Measurements from ENCODE around the gene YWHAB. TPM values are rescaled to one million over a fixed set of nuclear protein-coding genes. Genes with fewer than 3 reads are reported as not detected.
"Not testable (repeated sequence)": the region's sequence is repeated elsewhere in the genome, so short reads cannot be mapped to it uniquely, and the experiment has no call there.

YWHAB gene
- 71.4 and 77.9 TPM in 2 replicates for total RNA-seq (2014; rRNA removed; shearing (Covaris generic))

- peak; percentile 100 for DNase-seq (ENCODE audit: low spot score)
These were observed at the start of gene YWHAB for GRCh38 chr20:44885392-44886265. Gene YWHAB (plus strand): TSS chr20:44885705. CDS start chr20:44901534, 15,829 bp downstream.

DNA sequence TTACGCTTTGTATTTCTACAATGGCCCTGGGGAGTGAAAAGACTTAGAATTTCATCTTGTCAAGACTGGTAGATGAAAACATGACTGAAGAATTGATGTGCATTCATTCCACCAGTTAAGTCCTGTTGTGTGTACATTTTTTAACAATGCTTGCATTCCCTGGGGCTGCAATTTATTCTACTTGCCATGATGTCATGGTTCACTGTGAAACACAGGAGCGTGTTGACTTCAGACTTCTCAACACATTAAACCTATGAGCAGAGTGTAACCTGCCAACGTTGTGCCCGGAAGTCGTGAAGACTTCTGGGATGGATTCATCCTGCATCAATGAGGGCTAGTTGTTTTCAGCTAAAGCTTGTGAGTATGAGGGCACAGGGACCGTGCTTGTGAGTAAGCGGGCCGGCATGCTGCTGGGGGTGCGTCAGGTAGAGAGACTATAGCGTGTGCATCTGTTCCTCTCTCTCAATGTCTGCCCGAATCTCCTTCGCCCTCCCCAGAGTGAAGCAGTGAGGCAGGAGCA is 48.8 kb upstream of the YWHAB start:
- no peak for DNase-seq (ENCODE audit: low spot score)

DNA sequence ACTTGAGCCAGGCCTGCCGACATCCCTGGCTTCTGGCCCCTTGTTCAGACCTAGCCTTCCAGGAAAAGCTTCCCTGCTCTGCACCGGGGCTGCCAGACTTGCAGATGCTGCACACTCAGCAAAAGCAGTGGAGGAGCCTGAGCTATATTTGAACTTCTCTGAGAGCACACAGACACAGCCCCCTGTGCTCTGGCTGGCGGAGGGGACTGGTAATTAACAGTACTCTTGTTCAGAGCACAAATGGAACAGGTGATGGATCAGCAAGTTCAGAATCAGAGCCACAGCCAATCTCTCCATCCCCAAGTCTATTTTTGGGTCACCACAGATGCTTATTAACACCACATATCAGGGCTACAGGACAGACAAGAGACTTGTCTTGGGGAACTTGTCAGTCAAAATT is 47.6 kb upstream of the YWHAB start:
- DNase-seq (ENCODE audit: low spot score) = no peak

DNA sequence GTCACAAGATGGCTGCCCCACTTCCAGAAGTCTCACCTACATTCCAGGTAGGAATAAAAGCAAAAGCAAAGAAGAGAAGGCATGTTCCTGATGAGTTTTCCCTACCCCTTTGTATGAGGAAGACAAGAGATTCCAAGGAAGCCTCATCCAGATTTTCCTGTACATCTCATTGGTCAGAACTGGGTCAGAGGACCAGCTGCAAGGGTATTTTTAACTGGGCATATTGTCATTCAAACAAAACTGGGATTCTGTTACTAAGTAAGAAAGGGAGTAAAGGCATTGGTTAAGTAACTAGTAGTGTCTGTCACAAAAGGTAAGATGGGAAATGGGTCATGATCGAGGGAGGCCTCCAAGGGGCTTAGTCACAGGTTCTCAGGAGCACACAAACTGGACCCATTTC is 47.0 kb upstream of the YWHAB start:
- no peak for DNase-seq (ENCODE audit: low spot score)

DNA sequence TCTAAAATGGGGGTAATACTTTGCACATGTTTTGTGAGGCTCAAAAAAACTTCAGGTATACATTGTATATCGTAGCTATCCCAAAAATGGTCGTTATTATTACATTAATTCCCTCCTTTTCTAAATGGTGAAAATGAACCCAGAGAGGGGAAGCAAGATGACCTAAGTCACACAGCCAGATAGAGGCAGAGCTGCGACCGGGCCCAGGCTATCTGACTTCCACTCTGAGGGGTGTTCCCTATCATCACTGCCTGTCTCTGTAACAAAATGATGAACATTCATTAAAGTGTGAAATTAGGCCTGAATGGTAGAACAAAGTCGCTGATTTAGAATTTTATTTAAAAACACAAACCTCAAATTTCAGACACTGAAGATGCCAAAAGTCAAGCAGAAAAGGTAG is 46.0 kb upstream of the YWHAB start:
- DNase-seq (ENCODE audit: low spot score) = no peak

- no peak for DNase-seq (ENCODE audit: low spot score)
These were observed 44.7 kb upstream of the YWHAB start for GRCh38 chr20:44840826-44841225.

DNA sequence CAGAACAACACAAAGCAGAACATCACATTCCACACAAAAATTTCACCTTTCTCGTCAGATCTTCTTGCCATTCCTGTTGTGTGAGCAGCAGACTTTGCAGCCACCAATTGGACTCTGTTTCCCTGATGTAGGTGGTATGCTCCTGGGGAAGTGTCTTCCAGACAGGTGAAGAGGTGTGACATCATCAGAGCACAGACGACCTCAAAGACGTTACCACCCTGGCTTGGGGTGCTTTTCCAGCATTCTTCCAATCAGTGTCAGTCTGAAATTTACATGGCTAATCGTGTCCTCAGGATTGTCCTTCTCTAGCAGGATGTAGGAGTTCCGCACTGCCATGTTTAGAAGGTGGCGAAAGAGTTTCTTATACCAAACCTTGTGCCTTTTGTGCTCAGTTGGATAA is 43.5 kb upstream of the YWHAB start:
- DNase-seq (ENCODE audit: low spot score) = no peak

GRCh38 chr20:44843876-44844275 is 41.6 kb upstream of the YWHAB start:
- DNase-seq (ENCODE audit: low spot score) = no peak

- no peak for DNase-seq (ENCODE audit: low spot score)
These were observed 37.1 kb upstream of the YWHAB start for GRCh38 chr20:44848254-44849015.

- DNase-seq (ENCODE audit: low spot score) = peak; percentile 16
These were observed 35.8 kb upstream of the YWHAB start for GRCh38 chr20:44849703-44850102.

GRCh38 chr20:44850272-44850671 is 35.2 kb upstream of the YWHAB start:
- no peak for DNase-seq (ENCODE audit: low spot score)

GRCh38 chr20:44850837-44851236 is 34.7 kb upstream of the YWHAB start:
- DNase-seq (ENCODE audit: low spot score) = no peak

DNA sequence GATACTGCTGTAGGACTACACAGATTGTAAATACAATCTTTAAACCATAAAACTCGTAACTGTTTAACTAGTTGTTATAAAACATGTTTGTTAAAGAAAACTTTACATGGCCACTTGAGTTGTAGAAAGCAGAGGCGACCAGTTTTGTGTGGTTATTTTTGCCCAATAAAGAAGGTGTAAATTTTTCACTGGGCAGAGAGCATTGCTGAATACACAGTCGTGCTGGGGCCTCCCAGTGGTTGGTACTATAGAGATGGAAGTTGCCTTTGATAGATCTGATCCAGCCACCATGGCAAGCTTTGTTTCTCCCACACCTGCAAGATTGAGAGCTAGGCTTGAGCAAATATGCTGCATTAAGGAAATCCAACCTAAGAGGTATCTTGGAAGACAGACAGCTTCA is 34.0 kb upstream of the YWHAB start:
- DNase-seq (ENCODE audit: low spot score) = no peak

- peak; percentile 66 for DNase-seq (ENCODE audit: low spot score)
These were observed 29.1 kb upstream of the YWHAB start for GRCh38 chr20:44856442-44856841.

GRCh38 chr20:44856856-44857448 is 28.6 kb upstream of the YWHAB start:
- DNase-seq (ENCODE audit: low spot score) = peak; percentile 25

DNA sequence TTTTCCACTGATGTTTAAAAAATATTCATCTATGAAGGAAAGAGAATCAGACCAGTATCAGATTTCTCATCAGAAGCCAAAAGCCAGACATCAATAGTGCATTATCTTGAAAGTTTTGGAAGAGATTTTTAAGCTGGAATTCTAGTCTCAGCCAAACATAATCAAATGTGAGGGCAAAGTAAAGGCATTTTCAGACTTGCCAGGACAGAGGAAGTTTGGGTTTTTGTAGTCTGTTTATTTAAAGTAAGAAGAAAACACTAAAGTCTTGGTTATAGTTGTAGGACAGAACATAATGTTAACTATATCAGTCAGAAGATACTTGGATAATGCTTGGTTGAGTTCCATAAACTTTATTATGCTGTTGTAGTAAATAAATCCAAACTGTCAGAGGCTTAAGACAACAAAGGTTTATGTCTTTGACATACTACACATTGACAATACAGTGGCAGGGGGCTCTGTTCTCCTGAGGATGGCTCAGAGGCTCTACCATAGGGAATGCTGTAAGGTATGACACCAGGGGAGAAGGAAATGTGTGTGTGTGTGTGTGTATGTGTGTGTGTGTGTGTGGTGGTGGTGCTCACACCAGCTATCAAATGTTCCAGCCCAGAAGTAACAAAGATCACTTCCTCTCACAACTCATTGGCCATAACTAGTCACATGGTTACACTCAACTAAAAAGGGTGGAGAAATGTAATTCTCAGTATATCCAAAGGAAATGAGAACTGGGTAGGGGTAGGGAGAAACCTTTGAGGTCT is 26.7 kb upstream of the YWHAB start:
- DNase-seq (ENCODE audit: low spot score) = no peak

DNA sequence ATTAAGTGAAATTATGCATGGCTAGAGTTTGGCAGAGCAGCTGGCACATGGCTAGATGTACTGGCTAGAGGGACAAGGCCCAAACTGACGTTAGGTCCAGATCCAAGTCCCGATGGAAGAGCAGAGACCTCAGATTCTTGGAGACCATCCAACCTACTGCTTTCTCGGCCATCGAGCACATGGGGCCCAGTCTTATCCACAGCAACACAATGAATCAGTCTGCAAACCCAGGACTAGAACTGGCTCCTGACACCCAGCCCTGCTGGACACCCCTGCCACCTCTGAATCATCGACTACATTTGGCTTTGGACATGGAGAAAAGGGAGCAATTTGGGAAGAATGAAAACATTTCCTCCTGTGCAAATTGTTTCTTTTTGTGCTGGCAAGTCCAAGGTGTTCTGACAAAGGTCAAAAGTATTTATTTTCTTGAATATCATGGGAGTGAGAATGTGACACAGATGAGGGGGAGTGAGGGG is 23.9 kb upstream of the YWHAB start:
- no peak for DNase-seq (ENCODE audit: low spot score)

GRCh38 chr20:44862286-44862685 is 23.2 kb upstream of the YWHAB start:
- DNase-seq (ENCODE audit: low spot score) = no peak

DNA sequence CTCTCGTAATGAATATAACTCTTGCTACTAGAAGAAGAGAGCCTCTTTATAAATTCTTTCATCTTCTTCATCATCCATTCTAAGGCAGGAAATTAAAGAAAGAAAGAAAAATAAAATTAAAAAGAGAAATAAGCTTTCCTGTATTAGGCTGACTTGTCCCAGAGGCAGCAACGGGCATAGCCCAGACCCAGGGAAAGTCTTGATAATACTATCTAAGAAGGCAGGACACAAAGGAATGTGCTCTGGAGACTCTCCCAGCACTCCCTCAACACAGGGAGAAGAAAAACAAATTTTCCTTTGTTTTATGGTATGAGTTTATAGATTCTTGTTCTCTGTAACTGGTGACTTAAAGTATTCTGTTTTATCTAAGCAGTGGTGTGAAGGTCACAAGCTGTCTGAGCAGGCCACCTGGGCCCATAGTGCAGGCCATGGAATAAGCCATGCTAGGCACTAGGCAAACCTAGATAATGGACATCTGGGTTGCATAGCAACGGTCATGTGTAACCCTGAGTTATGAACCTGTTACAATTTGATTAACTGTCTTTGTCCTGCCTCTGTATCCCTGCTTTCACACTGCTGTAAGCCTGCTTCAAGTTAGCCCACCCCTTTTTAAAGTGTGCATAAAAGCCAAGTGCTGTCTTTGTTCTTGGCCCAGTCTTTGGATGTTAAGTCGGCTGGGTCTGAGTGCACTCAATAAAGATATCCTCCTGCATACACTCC is 22.0 kb upstream of the YWHAB start:
- DNase-seq (ENCODE audit: low spot score) = not testable (repeated sequence)

- DNase-seq (ENCODE audit: low spot score) = not testable (repeated sequence)
These were observed 21.0 kb upstream of the YWHAB start for GRCh38 chr20:44864493-44864892.

All from HT-29 (cell line).